Transverse colon (tissue), 4 donors: Measurements from ENCODE around the gene ATXN7L2. TPM values are rescaled to one million over a fixed set of nuclear protein-coding genes. Genes with fewer than 3 reads are reported as not detected.

Experiments used
- DNase-seq: peaks from one replicate; pipeline ENCODE4 v3.0.0-alpha.2; 2019
- H3K27ac ChIP-seq, 4 donors: fragments of 200-600 bp; sonication (generic); 2 replicates each; pipeline ENCODE4 v1.5.1; 2016 to 2018; ENCODE audit warnings: inconsistent platforms in 4 of 4
- H3K27me3 ChIP-seq: fragments of 200-600 bp; sonication (generic); 2 replicates; pipeline ENCODE4 v1.5.1; 2017; ENCODE audit warnings: inconsistent platforms
- H3K36me3 ChIP-seq, 4 donors: fragments of 200-600 bp; sonication (generic); 2 replicates each; pipeline ENCODE4 v1.5.1; 2017 to 2019; ENCODE audit warnings: inconsistent platforms in 4 of 4
- H3K4me1 ChIP-seq, 4 donors: fragments of 200-600 bp; sonication (generic); 2 replicates each; pipeline ENCODE4 v1.5.1; 2017 to 2020; ENCODE audit warnings: inconsistent platforms in 4 of 4
- H3K4me3 ChIP-seq, 4 donors: fragments of 200-600 bp; sonication (generic); 1 replicate in 1 of 4; 2 replicates in 3 of 4; pipeline versions ENCODE4 v1.5.1 to v1.6.1; 2017 to 2019; ENCODE audit warnings: inconsistent platforms in 4 of 4
- H3K9me3 ChIP-seq, 2 donors: fragments of 200-600 bp; sonication (generic); 2 replicates each; pipeline ENCODE4 v1.5.1; 2017 to 2019; ENCODE audit warnings: inconsistent platforms in 2 of 2
- CTCF ChIP-seq, 5 experiments: fragments of 200-600 bp in 3 of 5; fragments of 450-650 bp in 2 of 5; sonication (generic) in 3 of 5; IDR thresholded peaks; 1 replicate in 2 of 5; 2 replicates in 3 of 5; pipeline ENCODE4 v1.5.1; 2016 to 2017; ENCODE audit warnings: antibody characterized with exemption in 5 of 5, inconsistent platforms in 3 of 5, mild to moderate bottlenecking in 2 of 5, moderate library complexity in 1 of 5
- EP300 ChIP-seq: sonication (generic); formaldehyde crosslinking; IDR thresholded peaks from one replicate; pipeline ENCODE4 v1.6.1; 2017; ENCODE audit warnings: antibody characterized with exemption, low read depth
- POLR2A ChIP-seq: fragments of 450-650 bp; IDR thresholded peaks from one replicate; pipeline ENCODE4 v1.6.1; 2016; ENCODE audit warnings: antibody characterized with exemption, mild to moderate bottlenecking, moderate library complexity
- POLR2AphosphoS5 ChIP-seq, 3 donors: sonication (generic); formaldehyde crosslinking; IDR thresholded peaks; one replicate each; pipeline ENCODE4 v1.6.1; 2016; ENCODE audit warnings: antibody characterized with exemption in 3 of 3
- WGBS, 2 donors: methylation state at CpG; one replicate each; pipeline ENCODE4 v1.1.5; 2018; ENCODE audit warnings: low coverage in 1 of 2; 5-methylcytosine and 5-hydroxymethylcytosine counted together
- in situ Hi-C, 4 donors: fragments of 200-750 bp; cut with MboI; loops; one replicate each; pipeline versions ENCODE4 v1.15.0 to v1.15.1; 2017; ENCODE audit warnings: low sequenced_read_pairs in 3 of 4, low pct_ligation_motif_present in 1 of 4, low pct_unique_long_range_greater_than_20kb in 1 of 4
- intact Hi-C: fragments of 100-400 bp; cut with DNase I; formaldehyde crosslinking; loops from one replicate; pipeline ENCODE4 v1.15.1; 2023; ENCODE audit warnings: low total_unique reads
- total RNA-seq, 4 donors: library from RNA; depleted of rRNA; stranded (reverse); fragments of >200 nt; gene quantifications; one replicate each; pipeline ENCODE4 v1.1.0, GENCODE V29; 2016

The ATXN7L2 gene
- total RNA-seq, 4 donors from 2014 or later: 2.7 to 12.3 (median 6.2) TPM

- H3K27me3 ChIP-seq: no peaks in the 10 kb centered on the region
- no peaks in the 10 kb centered on the region for H3K36me3 ChIP-seq
- no peaks in the 10 kb centered on the region for H3K9me3 ChIP-seq
- 70 to 81% methylated on average over 3 to 14 of the region's 14 CpGs for WGBS, 2 donors
- intact Hi-C loops (no loop called here), in situ Hi-C loops (loop anchor here in 1 of 4 donors (25.0 kb wide), 1 partner anchor 460 kb away; the partner anchor contains the start of gene AHCYL1)
- DNase-seq: no peak
- peaks cover 0 to 7% (median 1%) of the 10 kb centered on the region in 4 donors for H3K4me1 ChIP-seq
- no peak overlapping the region for H3K27ac ChIP-seq
- H3K4me3 ChIP-seq: no peak overlapping the region
- TF ChIP-seq POLR2AphosphoS5 (IDR thresholded peaks at IDR 0.05) (no peak), EP300 (no peak), POLR2A (no peak), CTCF (IDR thresholded peaks at IDR 0.05) (no peak)
These were observed 43.5 kb downstream of the ATXN7L2 start for GRCh38 chr1:109527098-109527811.

- intact Hi-C loops (no loop called here), in situ Hi-C loops (loop anchor here in 1 of 4 donors (25.0 kb wide), 1 partner anchor 459 kb away; the partner anchor contains the start of gene AHCYL1)
- no peak for DNase-seq
- no peak overlapping the region for H3K27ac ChIP-seq
- no peaks in the 10 kb centered on the region for H3K9me3 ChIP-seq
- H3K4me1 ChIP-seq: peaks cover 4 to 15% (median 7%) of the 10 kb centered on the region in 4 donors
- no peaks in the 10 kb centered on the region for H3K36me3 ChIP-seq
- no peaks in the 10 kb centered on the region for H3K27me3 ChIP-seq
- no peak overlapping the region for H3K4me3 ChIP-seq
- TF ChIP-seq EP300 (no peak), POLR2A (no peak), CTCF (IDR thresholded peaks at IDR 0.05) (no peak), POLR2AphosphoS5 (IDR thresholded peaks at IDR 0.05) (no peak)
- 85% methylated on average over 9 of the region's 9 CpGs; no CpG with 5 or more reads in 1 of the 2 donors for WGBS, 2 donors
These were observed 44.4 kb downstream of the ATXN7L2 start for GRCh38 chr1:109527846-109528695.

- no peaks in the 10 kb centered on the region for H3K36me3 ChIP-seq
- in situ Hi-C loops (loop anchor here in 1 of 4 donors (25.0 kb wide), 1 partner anchor 459 kb away; the partner anchor contains the start of gene AHCYL1), intact Hi-C loops (no loop called here)
- TF ChIP-seq EP300: no peak
- TF ChIP-seq CTCF (IDR thresholded peaks at IDR 0.05): no peak
- TF ChIP-seq POLR2AphosphoS5 (IDR thresholded peaks at IDR 0.05): no peak
- no peak for TF ChIP-seq POLR2A
- no peaks in the 10 kb centered on the region for H3K27me3 ChIP-seq
- H3K27ac ChIP-seq: no peak overlapping the region
- WGBS, 2 donors: 94% methylated on average over 3 of the region's 3 CpGs; no CpG with 5 or more reads in 1 of the 2 donors
- no peaks in the 10 kb centered on the region for H3K9me3 ChIP-seq
- no peak for DNase-seq
- peaks cover 4 to 15% (median 7%) of the 10 kb centered on the region in 4 donors for H3K4me1 ChIP-seq
- H3K4me3 ChIP-seq: no peak overlapping the region
These were observed 45.0 kb downstream of the ATXN7L2 start for GRCh38 chr1:109528712-109529111.
